IMR-90 (cell line): ENCODE results near the gene RB1.
A peak's percentile ranks its signal among the peaks of the same experiment; 100 is the strongest.

Experiments used
- BHLHE40 ChIP-seq: fragments of 150-350 bp; IDR thresholded peaks from 2 replicates; pipeline ENCODE4 v1.6.1; 2016; ENCODE audit warnings: mild to moderate bottlenecking, low read depth, low read length
- CEBPB ChIP-seq: IDR thresholded peaks from 2 replicates; pipeline ENCODE4 v1.6.1; 2012; ENCODE audit warnings: low read depth, low read length, improper control_type of control experiment
- CHD1 ChIP-seq: IDR thresholded peaks from 2 replicates; pipeline ENCODE4 v1.6.1; 2012; ENCODE audit warnings: low read depth, low read length, improper control_type of control experiment
- ELK1 ChIP-seq: fragments of 150-350 bp; IDR thresholded peaks from 2 replicates; pipeline ENCODE4 v1.6.1; 2016; ENCODE audit warnings: low read depth, mild to moderate bottlenecking, low read length, moderate library complexity, borderline replicate concordance
- MAFK ChIP-seq: IDR thresholded peaks from 2 replicates; pipeline ENCODE4 v1.6.1; 2012; ENCODE audit warnings: low read depth, low read length, improper control_type of control experiment
- MAZ ChIP-seq: IDR thresholded peaks from 2 replicates; pipeline ENCODE4 v1.6.1; 2012; ENCODE audit warnings: low read depth, mild to moderate bottlenecking, low read length, improper control_type of control experiment, moderate library complexity, borderline replicate concordance
- MXI1 ChIP-seq: IDR thresholded peaks from 2 replicates; pipeline ENCODE4 v1.6.1; 2012; ENCODE audit warnings: low read depth, mild to moderate bottlenecking, low read length, moderate library complexity, borderline replicate concordance
- POLR2A ChIP-seq: IDR thresholded peaks from 2 replicates; pipeline ENCODE4 v1.6.1; 2012; ENCODE audit warnings: mild to moderate bottlenecking, low read depth, low read length
- RAD21 ChIP-seq: IDR thresholded peaks from 2 replicates; pipeline ENCODE4 v1.6.1; 2012; ENCODE audit warnings: low read length, improper control_type of control experiment
- RFX5 ChIP-seq: IDR thresholded peaks from 2 replicates; pipeline ENCODE4 v1.8.0; 2012; ENCODE audit warnings: low read depth, mild to moderate bottlenecking, low read length, moderate library complexity
- SMC3 ChIP-seq: fragments of 150-350 bp; IDR thresholded peaks from 2 replicates; pipeline ENCODE4 v1.6.1; 2016; ENCODE audit warnings: low read depth, mild to moderate bottlenecking, antibody characterized with exemption, low read length, moderate library complexity
- TF ChIP-seq, protein P1 (sequence below): conservative IDR thresholded peaks from 2 replicates; pipeline ENCODE4 v1.5.1; 2012; ENCODE audit warnings: mild to moderate bottlenecking, low read depth, low read length, improper control_type of control experiment
- TF ChIP-seq, protein P2 (sequence below): fragments of 150-350 bp; IDR thresholded peaks from 2 replicates; pipeline ENCODE4 v1.6.1; 2017; ENCODE audit warnings: mild to moderate bottlenecking, antibody characterized with exemption, low read length, low read depth

DNA sequence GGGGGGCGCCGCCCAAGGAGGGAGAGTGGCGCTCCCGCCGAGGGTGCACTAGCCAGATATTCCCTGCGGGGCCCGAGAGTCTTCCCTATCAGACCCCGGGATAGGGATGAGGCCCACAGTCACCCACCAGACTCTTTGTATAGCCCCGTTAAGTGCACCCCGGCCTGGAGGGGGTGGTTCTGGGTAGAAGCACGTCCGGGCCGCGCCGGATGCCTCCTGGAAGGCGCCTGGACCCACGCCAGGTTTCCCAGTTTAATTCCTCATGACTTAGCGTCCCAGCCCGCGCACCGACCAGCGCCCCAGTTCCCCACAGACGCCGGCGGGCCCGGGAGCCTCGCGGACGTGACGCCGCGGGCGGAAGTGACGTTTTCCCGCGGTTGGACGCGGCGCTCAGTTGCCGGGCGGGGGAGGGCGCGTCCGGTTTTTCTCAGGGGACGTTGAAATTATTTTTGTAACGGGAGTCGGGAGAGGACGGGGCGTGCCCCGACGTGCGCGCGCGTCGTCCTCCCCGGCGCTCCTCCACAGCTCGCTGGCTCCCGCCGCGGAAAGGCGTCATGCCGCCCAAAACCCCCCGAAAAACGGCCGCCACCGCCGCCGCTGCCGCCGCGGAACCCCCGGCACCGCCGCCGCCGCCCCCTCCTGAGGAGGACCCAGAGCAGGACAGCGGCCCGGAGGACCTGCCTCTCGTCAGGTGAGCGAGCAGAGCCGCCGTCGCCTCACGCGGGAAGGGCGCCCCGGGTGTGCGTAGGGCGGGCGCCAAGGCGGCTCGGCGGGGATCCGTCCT, at the start of gene RB1:
- peak; percentile 90 for TF ChIP-seq POLR2A
- TF ChIP-seq SMC3, result no peak
- TF ChIP-seq BHLHE40, result no peak
- TF ChIP-seq, protein P1, sequence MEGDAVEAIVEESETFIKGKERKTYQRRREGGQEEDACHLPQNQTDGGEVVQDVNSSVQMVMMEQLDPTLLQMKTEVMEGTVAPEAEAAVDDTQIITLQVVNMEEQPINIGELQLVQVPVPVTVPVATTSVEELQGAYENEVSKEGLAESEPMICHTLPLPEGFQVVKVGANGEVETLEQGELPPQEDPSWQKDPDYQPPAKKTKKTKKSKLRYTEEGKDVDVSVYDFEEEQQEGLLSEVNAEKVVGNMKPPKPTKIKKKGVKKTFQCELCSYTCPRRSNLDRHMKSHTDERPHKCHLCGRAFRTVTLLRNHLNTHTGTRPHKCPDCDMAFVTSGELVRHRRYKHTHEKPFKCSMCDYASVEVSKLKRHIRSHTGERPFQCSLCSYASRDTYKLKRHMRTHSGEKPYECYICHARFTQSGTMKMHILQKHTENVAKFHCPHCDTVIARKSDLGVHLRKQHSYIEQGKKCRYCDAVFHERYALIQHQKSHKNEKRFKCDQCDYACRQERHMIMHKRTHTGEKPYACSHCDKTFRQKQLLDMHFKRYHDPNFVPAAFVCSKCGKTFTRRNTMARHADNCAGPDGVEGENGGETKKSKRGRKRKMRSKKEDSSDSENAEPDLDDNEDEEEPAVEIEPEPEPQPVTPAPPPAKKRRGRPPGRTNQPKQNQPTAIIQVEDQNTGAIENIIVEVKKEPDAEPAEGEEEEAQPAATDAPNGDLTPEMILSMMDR, result no peak
- peak; percentile 14; the same call in 1 of the 2 replicates for TF ChIP-seq MAFK
- TF ChIP-seq MAZ, result peak; percentile 68; the same call in 1 of the 2 replicates
- no peak for TF ChIP-seq RAD21
- no peak for TF ChIP-seq CEBPB
- TF ChIP-seq, protein P2, sequence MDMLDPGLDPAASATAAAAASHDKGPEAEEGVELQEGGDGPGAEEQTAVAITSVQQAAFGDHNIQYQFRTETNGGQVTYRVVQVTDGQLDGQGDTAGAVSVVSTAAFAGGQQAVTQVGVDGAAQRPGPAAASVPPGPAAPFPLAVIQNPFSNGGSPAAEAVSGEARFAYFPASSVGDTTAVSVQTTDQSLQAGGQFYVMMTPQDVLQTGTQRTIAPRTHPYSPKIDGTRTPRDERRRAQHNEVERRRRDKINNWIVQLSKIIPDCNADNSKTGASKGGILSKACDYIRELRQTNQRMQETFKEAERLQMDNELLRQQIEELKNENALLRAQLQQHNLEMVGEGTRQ, result no peak
- TF ChIP-seq MXI1, result no peak
- TF ChIP-seq RFX5, result no peak
- no peak for TF ChIP-seq ELK1
- no peak for TF ChIP-seq CHD1
